Naive B cell (primary cell): ENCODE measurements around the gene NIBAN1. TPM values are rescaled to one million over a fixed set of nuclear protein-coding genes. Genes with fewer than 3 reads are reported as not detected.

Experiments used
- ATAC-seq, 2 donors: fragments of 150-1000 bp; cut with Tn5 transposase; 2 replicates each; pipeline ENCODE4 v1.10.0; 2021; ENCODE audit warnings: low read depth in 2 of 2, mild to moderate bottlenecking in 2 of 2, moderate library complexity in 2 of 2
- DNase-seq: peaks from one replicate; pipeline ENCODE4 v3.0.0; 2022
- H3K27ac Mint-ChIP-seq, 6 donors: one replicate each; pipeline ENCODE4 v1.8.0; 2020 to 2022; ENCODE audit warnings: mild to moderate bottlenecking in 6 of 6, mixed read lengths in 6 of 6, moderate library complexity in 5 of 6, inconsistent platforms in 2 of 6
- H3K27me3 Mint-ChIP-seq, 3 donors: one replicate each; pipeline ENCODE4 v1.8.0; 2021 to 2022; ENCODE audit warnings: mixed read lengths in 3 of 3, mild to moderate bottlenecking in 1 of 3
- H3K36me3 Mint-ChIP-seq, 2 donors: one replicate each; pipeline ENCODE4 v1.8.0; 2020 to 2022; ENCODE audit warnings: mixed read lengths in 2 of 2, inconsistent platforms in 1 of 2, mild to moderate bottlenecking in 1 of 2
- H3K4me1 Mint-ChIP-seq, 3 donors: one replicate each; pipeline ENCODE4 v1.8.0; 2020 to 2022; ENCODE audit warnings: mixed read lengths in 3 of 3, inconsistent platforms in 1 of 3, mild to moderate bottlenecking in 1 of 3, moderate library complexity in 1 of 3
- H3K4me3 Mint-ChIP-seq, 8 donors: one replicate each; pipeline ENCODE4 v1.8.0; 2020 to 2022; ENCODE audit warnings: mild to moderate bottlenecking in 8 of 8, mixed read lengths in 8 of 8, moderate library complexity in 8 of 8, inconsistent platforms in 2 of 8
- H3K9me3 Mint-ChIP-seq, 7 donors: one replicate each; pipeline ENCODE4 v1.8.0; 2020 to 2022; ENCODE audit warnings: mixed read lengths in 7 of 7, mild to moderate bottlenecking in 5 of 7, inconsistent platforms in 2 of 7, moderate library complexity in 1 of 7
- polyA plus RNA-seq, 6 donors: library from polyadenylated mRNA; unstranded; fragments of 300-500 nt; fragmentation: Illumina TruSeq; gene quantifications; one replicate each; pipeline ENCODE4 v1.2.3, GENCODE V29; 2021; ENCODE audit warnings: low read depth in 6 of 6

NIBAN1 gene
- polyA plus RNA-seq, 6 donors from 2014 or later: 0.13 to 1.3 (median 0.34) TPM; not detected in 1

DNA sequence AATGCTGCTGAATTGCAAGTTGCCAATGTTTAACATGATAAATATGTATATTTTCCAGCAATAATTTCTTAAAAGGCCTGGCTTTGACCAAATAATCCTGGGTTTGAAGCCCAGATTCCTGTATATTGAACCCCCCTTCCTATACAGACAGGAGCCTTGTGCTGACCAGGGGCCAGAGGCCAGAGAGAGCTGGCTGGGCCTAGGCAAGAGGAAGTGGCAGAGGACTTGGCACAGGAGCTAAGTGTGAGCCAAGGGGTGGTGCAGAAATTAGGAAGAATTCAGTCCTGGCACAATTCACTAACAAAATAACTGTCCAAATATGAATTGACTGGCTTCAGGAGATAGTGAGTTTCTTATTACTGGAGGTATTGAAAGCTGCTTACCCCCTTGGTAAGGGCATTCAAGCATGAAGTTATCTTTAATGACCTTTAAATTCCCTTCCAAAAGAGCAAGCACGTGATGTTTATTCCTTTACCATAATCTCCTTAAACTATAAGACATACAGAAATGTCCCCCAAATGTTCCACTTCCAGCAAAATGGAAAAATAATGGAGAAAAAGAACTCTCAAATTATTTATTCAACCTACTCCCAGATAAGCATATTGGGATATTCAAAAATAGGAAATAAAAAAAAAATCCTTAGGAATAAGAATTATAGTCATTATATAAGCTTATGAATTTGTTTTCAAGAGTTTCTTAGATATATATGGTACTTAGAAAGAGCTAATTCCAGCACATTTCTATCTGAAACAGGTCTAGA, 26.6 kb downstream of the NIBAN1 start:
- Mint-ChIP-seq H3K4me3 (no peak overlapping the region), H3K27me3 (no peaks in the 10 kb centered on the region), H3K4me1 (peaks cover 11 to 26% (median 13%) of the 10 kb centered on the region in 3 donors), H3K9me3 (no peaks in the 10 kb centered on the region), H3K36me3 (no peaks in the 10 kb centered on the region), H3K27ac (no peak overlapping the region)
- ATAC-seq (no peak), DNase-seq (no peak)

DNA sequence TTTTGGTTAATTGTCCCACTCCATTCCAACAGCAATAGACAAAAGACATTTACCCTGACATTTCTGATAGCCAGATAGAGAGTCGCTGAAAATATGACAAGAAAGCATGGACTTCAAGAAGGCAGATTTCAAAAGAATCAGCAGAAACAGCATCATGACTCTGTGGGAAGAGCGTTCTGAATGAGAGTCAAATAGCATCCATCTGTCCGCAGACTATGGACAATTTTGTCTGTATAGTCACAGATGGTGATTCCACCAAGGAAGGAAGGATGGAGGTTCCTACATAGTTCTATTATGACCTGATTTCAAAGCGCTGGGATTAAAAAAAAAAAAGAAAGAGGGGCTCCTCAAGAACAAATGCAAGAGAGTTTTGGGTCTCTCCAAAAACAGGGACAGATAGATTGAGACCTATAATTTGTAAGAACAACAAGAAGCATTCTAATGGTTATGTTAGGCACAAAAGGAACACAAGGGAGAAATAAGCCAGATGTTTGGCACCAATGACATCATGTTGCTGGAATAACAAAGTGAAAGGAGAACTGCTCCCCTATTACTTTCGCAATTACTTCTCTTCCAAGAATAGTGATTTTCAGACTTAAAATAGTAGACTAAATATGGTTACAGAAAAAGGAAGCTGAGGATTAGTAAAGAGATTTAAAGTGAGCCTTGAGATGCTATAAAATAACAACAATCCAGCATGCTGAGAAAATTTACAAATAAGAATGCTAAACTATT, 28.5 kb downstream of the NIBAN1 start:
- Mint-ChIP-seq H3K27me3 (no peaks in the 10 kb centered on the region), H3K9me3 (no peaks in the 10 kb centered on the region), H3K27ac (peak overlapping the region in 1 of 6 donors; percentile 48), H3K4me3 (peak overlapping the region in 2 of 8 donors; percentile 1 to 57), H3K36me3 (no peaks in the 10 kb centered on the region), H3K4me1 (peaks cover 13 to 34% (median 19%) of the 10 kb centered on the region in 3 donors)
- ATAC-seq: peak in 1 of 2 donors; percentile 13
- DNase-seq: no peak

DNA sequence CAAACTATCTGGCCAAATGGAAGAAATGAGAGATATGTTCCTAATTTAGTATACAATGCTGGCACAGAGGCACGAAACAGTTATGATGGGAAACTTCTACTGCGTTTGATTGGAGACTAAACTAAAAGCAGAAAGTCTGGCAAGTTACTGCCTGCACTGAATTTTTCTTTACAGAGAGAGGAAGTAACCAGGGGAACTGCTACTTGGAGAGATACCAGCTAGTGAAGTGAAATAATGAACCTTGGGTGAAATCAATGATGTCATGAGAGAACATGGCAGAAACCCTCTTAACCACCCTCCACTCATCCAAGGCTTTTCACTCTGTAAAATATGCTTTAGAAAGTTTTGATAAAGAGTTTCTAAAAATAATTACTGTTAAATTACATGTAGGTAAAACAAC, 29.3 kb downstream of the NIBAN1 start:
- H3K36me3 Mint-ChIP-seq: no peaks in the 10 kb centered on the region
- DNase-seq (no peak), ATAC-seq (peak; percentile 61 to 68)
- H3K27ac Mint-ChIP-seq: peak overlapping the region in 2 of 6 donors; percentile 8 to 12
- H3K4me3 Mint-ChIP-seq: no peak overlapping the region
- H3K27me3 Mint-ChIP-seq: no peaks in the 10 kb centered on the region
- no peaks in the 10 kb centered on the region for H3K9me3 Mint-ChIP-seq
- peaks cover 13 to 39% (median 22%) of the 10 kb centered on the region in 3 donors for H3K4me1 Mint-ChIP-seq

DNA sequence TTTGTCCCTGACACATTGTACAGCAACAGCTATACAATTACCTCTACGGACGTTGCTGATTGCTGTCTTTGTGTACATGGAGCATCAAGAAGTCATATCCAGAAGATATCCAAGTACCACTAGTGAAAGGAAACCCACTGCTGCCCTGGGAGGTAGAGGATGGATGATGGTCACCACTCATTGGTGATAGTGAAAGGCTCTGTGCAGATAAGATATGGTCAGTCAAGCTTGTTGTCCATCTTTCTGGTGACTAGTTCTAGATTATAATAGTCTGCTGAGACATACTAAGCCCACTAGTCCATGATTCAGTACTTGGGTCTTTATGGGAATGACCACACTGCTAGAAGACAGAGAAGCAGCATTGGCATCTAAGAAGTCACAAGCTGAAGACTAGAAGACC, 30.3 kb downstream of the NIBAN1 start:
- no peak overlapping the region for H3K27ac Mint-ChIP-seq
- no peaks in the 10 kb centered on the region for H3K36me3 Mint-ChIP-seq
- DNase-seq (no peak), ATAC-seq (no peak)
- H3K4me3 Mint-ChIP-seq: no peak overlapping the region
- no peaks in the 10 kb centered on the region for H3K9me3 Mint-ChIP-seq
- peaks cover 13 to 39% (median 22%) of the 10 kb centered on the region in 3 donors for H3K4me1 Mint-ChIP-seq
- no peaks in the 10 kb centered on the region for H3K27me3 Mint-ChIP-seq

DNA sequence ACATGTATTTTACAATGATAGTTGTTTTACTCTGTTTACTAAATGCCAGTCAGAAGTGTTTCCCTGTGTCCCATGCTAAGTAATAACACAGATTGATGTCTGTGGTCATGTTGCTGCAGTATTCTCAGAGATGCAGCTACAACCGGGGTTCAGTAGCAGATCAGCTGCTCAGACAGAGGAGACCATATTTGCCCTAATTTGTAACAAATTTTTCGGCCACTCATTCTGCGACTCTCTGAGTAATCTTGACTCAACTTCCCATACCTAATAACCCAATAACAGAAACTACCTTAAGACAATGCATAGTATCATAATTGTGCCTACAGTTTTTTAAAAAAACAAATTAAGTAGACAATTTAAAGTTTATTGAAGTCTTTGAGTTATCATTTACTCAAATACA, 32.6 kb downstream of the NIBAN1 start:
- H3K36me3 Mint-ChIP-seq: no peaks in the 10 kb centered on the region
- H3K27ac Mint-ChIP-seq: no peak overlapping the region
- H3K9me3 Mint-ChIP-seq: no peaks in the 10 kb centered on the region
- ATAC-seq: no peak
- no peak overlapping the region for H3K4me3 Mint-ChIP-seq
- no peak for DNase-seq
- H3K4me1 Mint-ChIP-seq: peaks cover 13 to 32% (median 22%) of the 10 kb centered on the region in 3 donors
- H3K27me3 Mint-ChIP-seq: no peaks in the 10 kb centered on the region

DNA sequence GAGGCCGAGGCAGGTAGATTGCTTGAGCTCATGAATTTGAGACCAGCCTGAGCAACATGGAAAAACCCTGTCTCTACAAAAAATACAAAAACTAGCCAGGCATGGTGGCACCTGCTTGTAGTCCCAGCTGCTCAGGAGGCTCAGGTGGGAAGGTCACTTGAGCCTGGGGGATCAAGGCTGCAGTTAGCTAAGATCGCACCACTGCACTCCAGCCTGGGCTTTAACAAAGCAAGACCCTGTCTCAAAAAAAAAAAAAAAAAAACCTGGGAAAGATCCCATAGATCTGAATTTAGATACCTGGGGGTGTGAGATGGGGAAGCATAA, 32.9 kb downstream of the NIBAN1 start:
- H3K27me3 Mint-ChIP-seq: no peaks in the 10 kb centered on the region
- H3K36me3 Mint-ChIP-seq: no peaks in the 10 kb centered on the region
- no peak overlapping the region for H3K4me3 Mint-ChIP-seq
- DNase-seq (no peak), ATAC-seq (no peak)
- H3K27ac Mint-ChIP-seq: peak overlapping the region in 1 of 6 donors; percentile 15
- H3K4me1 Mint-ChIP-seq: peaks cover 12 to 28% (median 21%) of the 10 kb centered on the region in 3 donors
- no peaks in the 10 kb centered on the region for H3K9me3 Mint-ChIP-seq

DNA sequence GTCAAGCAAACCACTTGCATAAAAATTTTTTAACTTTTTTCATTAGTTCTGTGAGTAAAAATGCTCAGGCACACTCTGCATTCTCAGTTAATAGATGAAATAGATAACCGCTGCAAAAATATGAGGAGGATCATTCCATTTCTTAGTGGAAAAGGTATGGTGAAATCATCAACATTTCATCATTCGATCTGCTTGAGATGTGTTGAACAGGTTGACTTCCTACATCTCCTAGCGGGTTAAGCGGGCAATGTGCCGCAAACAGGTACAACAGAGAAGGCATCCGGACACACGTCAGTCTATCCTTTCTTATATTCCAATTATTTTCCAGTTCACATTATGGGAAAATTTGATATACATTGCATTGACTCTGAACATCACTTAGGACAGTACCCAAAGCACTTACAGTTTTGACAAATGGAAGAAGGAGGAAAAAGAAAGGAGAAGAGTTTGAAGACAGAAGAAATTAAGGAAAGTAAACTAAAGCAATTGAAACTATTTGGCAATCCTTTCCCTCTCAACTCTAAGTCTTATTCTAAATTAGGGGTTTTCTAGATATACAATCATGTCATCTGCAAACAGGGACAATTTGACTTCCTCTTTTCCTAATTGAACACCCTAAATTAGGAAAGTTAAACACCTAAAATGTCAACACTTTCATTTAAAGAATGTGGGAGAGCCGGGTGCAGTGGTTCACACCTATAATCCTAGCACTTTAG, 33.5 kb downstream of the NIBAN1 start:
- no peak for DNase-seq
- no peaks in the 10 kb centered on the region for H3K36me3 Mint-ChIP-seq
- H3K4me3 Mint-ChIP-seq: no peak overlapping the region
- no peaks in the 10 kb centered on the region for H3K27me3 Mint-ChIP-seq
- no peak for ATAC-seq
- peaks cover 7 to 23% (median 15%) of the 10 kb centered on the region in 3 donors for H3K4me1 Mint-ChIP-seq
- no peaks in the 10 kb centered on the region for H3K9me3 Mint-ChIP-seq
- H3K27ac Mint-ChIP-seq: peak overlapping the region in 1 of 6 donors; percentile 15

DNA sequence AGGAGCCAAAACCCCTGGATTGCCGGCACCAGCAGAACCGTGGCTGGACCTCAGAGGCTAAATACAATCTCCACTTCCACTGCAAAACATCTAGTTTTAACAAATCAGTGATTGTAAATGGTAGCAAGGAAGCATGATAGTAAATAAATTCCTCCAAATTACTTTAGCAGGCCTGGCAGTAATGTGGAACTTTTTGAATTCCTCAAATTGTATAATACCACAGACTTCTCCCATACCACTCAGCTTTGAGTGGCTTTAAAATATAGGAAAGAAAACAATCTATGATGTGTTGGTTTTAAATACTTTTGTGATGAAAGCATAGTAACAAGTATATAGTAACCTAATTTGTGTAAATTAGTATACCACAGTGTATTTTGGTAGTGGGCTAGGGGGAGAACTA, 34.1 kb downstream of the NIBAN1 start:
- Mint-ChIP-seq H3K4me1 (peaks cover 4 to 17% (median 11%) of the 10 kb centered on the region in 3 donors), H3K36me3 (no peaks in the 10 kb centered on the region), H3K4me3 (no peak overlapping the region), H3K27me3 (no peaks in the 10 kb centered on the region), H3K27ac (no peak overlapping the region), H3K9me3 (no peaks in the 10 kb centered on the region)
- DNase-seq (no peak), ATAC-seq (no peak)

DNA sequence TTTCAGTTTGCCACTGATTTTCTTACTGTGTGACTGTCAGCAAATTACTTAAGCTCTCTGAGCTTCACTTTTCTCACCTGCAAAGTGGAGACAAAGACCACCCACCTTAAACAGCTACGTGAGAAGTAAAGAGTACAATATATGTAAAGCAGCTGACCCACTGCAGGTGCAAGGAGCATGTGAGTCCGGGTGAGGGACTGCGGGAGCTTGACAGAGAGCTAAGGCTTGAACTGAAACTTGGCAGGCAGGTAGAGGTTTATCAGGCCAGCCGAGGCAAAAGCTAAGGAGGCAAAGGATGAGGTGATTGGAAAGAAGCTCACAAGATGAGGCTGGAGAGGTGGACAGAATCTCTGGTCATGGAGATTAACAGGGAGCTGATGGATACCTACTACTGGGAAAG, 36.6 kb downstream of the NIBAN1 start:
- Mint-ChIP-seq H3K36me3 (peaks cover 0 to 6% of the 10 kb centered on the region in 2 donors), H3K4me1 (peaks cover 0 to 13% (median 11%) of the 10 kb centered on the region in 3 donors), H3K27ac (no peak overlapping the region), H3K4me3 (peak overlapping the region in 1 of 8 donors; percentile 23), H3K27me3 (no peaks in the 10 kb centered on the region), H3K9me3 (peaks cover 0 to 9% (median 3%) of the 10 kb centered on the region in 7 donors)
- DNase-seq: no peak
- ATAC-seq: no peak

DNA sequence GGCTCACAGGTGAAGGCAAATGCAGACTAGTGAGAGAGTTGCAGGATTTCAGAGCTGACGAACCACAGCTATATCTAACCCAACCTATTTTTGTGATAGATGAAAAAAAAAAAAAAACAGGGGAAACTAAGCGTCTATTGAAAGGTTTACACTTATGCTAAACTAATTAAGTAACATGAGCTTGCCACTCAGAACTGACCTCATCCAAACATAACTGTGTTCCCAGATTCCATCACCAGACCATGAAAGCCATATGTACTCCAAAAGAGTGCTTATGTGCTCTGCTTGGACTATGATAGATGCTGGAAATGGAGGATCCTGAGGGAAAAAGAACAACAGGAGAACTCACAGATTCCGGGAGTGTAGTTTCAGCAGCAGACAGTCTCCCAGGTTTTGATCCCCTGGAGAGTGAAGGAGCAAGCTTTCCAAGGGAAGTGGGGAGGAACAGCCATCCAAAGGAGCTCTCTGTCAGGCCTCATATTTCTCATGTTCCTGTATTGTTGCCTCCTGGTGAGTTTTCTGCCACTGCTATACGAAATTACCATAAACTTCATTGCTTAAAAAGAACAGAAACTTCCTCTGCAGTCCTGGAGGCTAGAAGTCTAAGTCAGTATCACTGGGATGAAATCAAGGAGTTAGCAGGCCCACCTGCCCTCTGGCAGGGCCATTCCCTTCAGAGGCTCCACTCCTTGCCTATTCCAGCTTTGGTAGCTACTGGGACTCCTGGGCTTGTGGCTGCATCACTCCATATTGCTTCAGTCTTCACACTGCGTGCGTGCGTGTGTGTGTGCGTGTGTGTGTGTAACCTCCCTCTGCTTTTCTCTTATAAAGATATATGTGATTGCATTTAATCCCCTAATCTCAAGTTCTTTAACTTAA, 38.1 kb downstream of the NIBAN1 start:
- H3K4me1 Mint-ChIP-seq: peaks cover 0 to 8% (median 6%) of the 10 kb centered on the region in 3 donors
- no peak overlapping the region for H3K27ac Mint-ChIP-seq
- H3K4me3 Mint-ChIP-seq: no peak overlapping the region
- peaks cover 0 to 6% of the 10 kb centered on the region in 2 donors for H3K36me3 Mint-ChIP-seq
- H3K27me3 Mint-ChIP-seq: no peaks in the 10 kb centered on the region
- no peak for DNase-seq
- H3K9me3 Mint-ChIP-seq: peaks cover 0 to 9% (median 3%) of the 10 kb centered on the region in 7 donors
- ATAC-seq: no peak

DNA sequence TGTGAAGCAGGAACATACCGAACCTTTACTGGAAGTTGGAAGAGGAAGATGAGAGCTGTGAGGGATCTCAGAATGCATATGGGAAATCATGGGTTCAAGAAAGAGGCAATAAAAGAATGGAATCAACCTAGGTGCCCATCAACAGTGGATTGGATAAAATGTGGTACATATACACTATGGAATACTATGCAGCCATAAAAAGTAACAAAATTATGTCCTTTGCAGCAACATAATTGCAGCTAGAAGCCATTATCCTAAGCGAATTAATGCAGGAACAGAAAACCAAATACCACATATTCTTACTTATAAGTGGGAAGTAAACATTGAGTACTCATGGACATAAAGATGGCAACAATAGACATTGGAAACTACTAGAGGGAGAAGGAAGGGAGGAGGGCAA, 40.4 kb downstream of the NIBAN1 start:
- DNase-seq (no peak), ATAC-seq (no peak)
- no peak overlapping the region for H3K27ac Mint-ChIP-seq
- H3K9me3 Mint-ChIP-seq: peaks cover 0 to 9% (median 3%) of the 10 kb centered on the region in 7 donors
- H3K36me3 Mint-ChIP-seq: peaks cover 0 to 6% of the 10 kb centered on the region in 2 donors
- H3K27me3 Mint-ChIP-seq: no peaks in the 10 kb centered on the region
- no peaks in the 10 kb centered on the region for H3K4me1 Mint-ChIP-seq
- H3K4me3 Mint-ChIP-seq: no peak overlapping the region

DNA sequence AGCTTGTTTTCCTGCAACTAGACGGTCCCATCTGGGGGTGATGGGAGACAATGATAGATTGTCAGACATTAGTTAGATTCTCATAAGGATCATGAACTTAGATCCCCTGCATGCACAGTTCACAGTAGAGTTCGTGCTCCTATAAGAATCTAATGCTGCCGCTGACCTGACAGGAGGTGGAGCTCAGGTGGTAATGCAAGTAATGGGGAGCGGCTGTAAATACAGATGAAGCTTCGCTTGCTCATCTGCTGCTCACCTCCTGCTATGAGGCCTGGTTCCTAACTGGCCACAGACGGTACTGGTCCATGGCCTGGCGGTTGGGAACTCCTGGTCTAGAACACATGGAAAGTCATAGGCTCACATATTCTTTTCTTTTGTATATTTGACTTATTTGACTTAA, 42.0 kb downstream of the NIBAN1 start:
- H3K27me3 Mint-ChIP-seq: no peaks in the 10 kb centered on the region

DNA sequence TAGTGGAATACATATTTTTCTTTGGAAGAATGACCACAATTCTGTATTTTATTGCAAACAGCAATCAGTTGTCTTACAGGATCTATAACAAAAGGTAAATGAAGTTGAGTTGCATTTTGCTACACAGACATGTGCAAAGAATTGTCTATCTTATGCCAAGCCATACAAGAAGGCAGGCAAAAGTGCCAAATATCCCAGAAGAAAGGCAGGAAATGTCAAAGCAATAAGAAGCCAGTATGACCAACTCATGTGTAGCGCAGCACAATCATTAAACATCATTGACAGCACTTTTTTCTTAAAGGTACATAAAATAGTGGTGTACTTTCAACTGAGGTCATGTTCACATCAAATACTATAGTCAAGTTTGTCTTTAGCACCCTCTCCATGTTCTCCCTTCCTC, 42.7 kb downstream of the NIBAN1 start:
- DNase-seq (no peak), ATAC-seq (no peak)
- no peaks in the 10 kb centered on the region for H3K4me1 Mint-ChIP-seq
- H3K27me3 Mint-ChIP-seq: no peaks in the 10 kb centered on the region
- peaks cover 0 to 6% of the 10 kb centered on the region in 2 donors for H3K36me3 Mint-ChIP-seq
- peaks cover 2 to 10% (median 5%) of the 10 kb centered on the region in 7 donors for H3K9me3 Mint-ChIP-seq
- no peak overlapping the region for H3K4me3 Mint-ChIP-seq
- no peak overlapping the region for H3K27ac Mint-ChIP-seq

More for the DNA sequence above, 42.0 kb downstream of the NIBAN1 start:
- Mint-ChIP-seq H3K4me3 (no peak overlapping the region), H3K27ac (no peak overlapping the region), H3K4me1 (no peaks in the 10 kb centered on the region), H3K36me3 (peaks cover 0 to 6% of the 10 kb centered on the region in 2 donors), H3K9me3 (peaks cover 0 to 9% (median 3%) of the 10 kb centered on the region in 7 donors)
- no peak for ATAC-seq
- DNase-seq: no peak
